Naive thymus-derived CD8-positive, alpha-beta T cell (primary cell): ENCODE data around the gene EGFL7. TPM values are rescaled to one million over a fixed set of nuclear protein-coding genes. Genes with fewer than 3 reads are reported as not detected.
"Not testable (repeated sequence)": the region's sequence is repeated elsewhere in the genome, so short reads cannot be mapped to it uniquely, and the experiment has no call there.

ENCODE experiments used
- ATAC-seq, 2 donors: fragments of 150-1000 bp; cut with Tn5 transposase in 1 of 2; sonication (Bioruptor Pico), chemical (Tn5 transposase) in 1 of 2; 1 replicate in 1 of 2; 2 replicates in 1 of 2; pipeline ENCODE4 v1.10.0; 2021; ENCODE audit warnings: mild to moderate bottlenecking in 2 of 2, moderate library complexity in 2 of 2
- POLR2A ChIA-PET: fragments of 350-600 bp; sonication (Branson Sonifier 250); formaldehyde crosslinking; loops from one replicate; lab custom pipeline; 2021; ENCODE audit warnings: antibody characterized with exemption; lab: Charles Lee
- DNase-seq, 10 donors: peaks; one replicate each; pipeline versions ENCODE4 v3.0.0 to v3.0.0-alpha.2; 2020 to 2022
- H3K27ac Mint-ChIP-seq, 10 donors: one replicate each; pipeline ENCODE4 v1.8.0; 2020 to 2022; ENCODE audit warnings: mild to moderate bottlenecking in 10 of 10, mixed read lengths in 10 of 10, moderate library complexity in 4 of 10, inconsistent platforms in 1 of 10
- H3K27me3 Mint-ChIP-seq, 5 donors: one replicate each; pipeline ENCODE4 v1.8.0; 2021 to 2022; ENCODE audit warnings: mixed read lengths in 5 of 5
- H3K36me3 Mint-ChIP-seq, 3 donors: one replicate each; pipeline ENCODE4 v1.8.0; 2020 to 2022; ENCODE audit warnings: mixed read lengths in 3 of 3, mild to moderate bottlenecking in 2 of 3, inconsistent platforms in 1 of 3
- H3K4me1 Mint-ChIP-seq, 4 donors: one replicate each; pipeline ENCODE4 v1.8.0; 2021 to 2022; ENCODE audit warnings: mixed read lengths in 4 of 4
- H3K4me3 Mint-ChIP-seq, 10 donors: one replicate each; pipeline ENCODE4 v1.8.0; 2020 to 2022; ENCODE audit warnings: mild to moderate bottlenecking in 10 of 10, mixed read lengths in 10 of 10, moderate library complexity in 6 of 10, inconsistent platforms in 1 of 10
- H3K9me3 Mint-ChIP-seq, 9 donors: one replicate each; pipeline ENCODE4 v1.8.0; 2020 to 2022; ENCODE audit warnings: mixed read lengths in 9 of 9, mild to moderate bottlenecking in 3 of 9, inconsistent platforms in 1 of 9, moderate library complexity in 1 of 9
- polyA plus RNA-seq, 3 donors: library from polyadenylated mRNA; unstranded; fragments of 300-500 nt; fragmentation: Illumina TruSeq; gene quantifications; one replicate each; pipeline ENCODE4 v1.2.3, GENCODE V29; 2021
- total RNA-seq, 8 experiments: library from RNA in 2 of 8; stranded (reverse) in 2 of 8; gene quantifications; one replicate each; pipeline ENCODE4 v1.2.3 and lab custom pipeline; 2021 to 2026

EGFL7 gene
- total and polyA plus RNA-seq, 5 experiments from 2014 or later: 0.36 to 1.2 (median 0.59) TPM; not detected in 1

DNA sequence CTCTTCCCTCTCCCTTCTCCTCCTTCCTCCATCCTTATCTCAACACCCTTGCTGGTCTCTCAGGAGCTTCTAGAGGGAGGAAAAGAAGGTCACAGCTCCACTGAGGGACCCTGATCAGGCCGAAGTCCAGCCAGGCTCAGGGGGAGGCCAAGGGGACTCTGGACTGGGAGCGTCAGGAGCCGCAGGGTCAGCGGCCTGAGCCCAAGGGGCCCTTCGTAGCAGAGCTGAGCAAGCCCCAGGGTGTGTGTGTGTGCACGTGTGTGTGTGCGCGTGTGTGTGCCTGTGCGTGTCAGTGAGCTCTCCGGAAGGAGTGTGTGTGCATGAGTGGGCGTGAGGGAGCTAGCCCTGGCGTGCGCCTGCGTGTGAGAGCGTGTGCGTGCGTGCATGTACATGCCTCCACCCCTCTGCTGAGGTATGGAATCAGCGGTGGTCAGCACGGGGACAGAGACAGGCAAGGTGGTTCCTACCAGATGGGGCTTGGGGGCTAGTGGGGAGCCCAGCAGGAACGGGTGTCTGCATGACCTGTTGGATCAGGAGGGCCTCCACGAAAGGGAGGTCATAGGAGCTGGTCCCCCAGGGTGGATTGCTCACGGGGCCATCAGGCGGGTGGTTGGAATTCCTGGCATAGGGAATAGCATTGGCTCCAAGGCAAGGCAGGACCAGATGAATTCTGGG is 34.6 kb downstream of the EGFL7 start:
- Mint-ChIP-seq H3K36me3 (no peaks in the 10 kb centered on the region), H3K4me1 (peaks cover 14 to 45% (median 34%) of the 10 kb centered on the region in 4 donors), H3K27me3 (peaks cover 0 to 10% (median 0%) of the 10 kb centered on the region in 5 donors), H3K4me3 (peak overlapping the region in 3 of 10 donors; percentile 28 to 60 (median 54)), H3K9me3 (no peaks in the 10 kb centered on the region), H3K27ac (peak overlapping the region in 2 of 10 donors; percentile 77 to 78)
- POLR2A ChIA-PET: interaction anchor here (0.5 to 1.9 kb wide), 2 partner anchors 30 to 355 kb away, joined by 3 to 5 read pairs; no protein-coding TSS in a partner anchor
- ATAC-seq (no peak), DNase-seq (no peak)

DNA sequence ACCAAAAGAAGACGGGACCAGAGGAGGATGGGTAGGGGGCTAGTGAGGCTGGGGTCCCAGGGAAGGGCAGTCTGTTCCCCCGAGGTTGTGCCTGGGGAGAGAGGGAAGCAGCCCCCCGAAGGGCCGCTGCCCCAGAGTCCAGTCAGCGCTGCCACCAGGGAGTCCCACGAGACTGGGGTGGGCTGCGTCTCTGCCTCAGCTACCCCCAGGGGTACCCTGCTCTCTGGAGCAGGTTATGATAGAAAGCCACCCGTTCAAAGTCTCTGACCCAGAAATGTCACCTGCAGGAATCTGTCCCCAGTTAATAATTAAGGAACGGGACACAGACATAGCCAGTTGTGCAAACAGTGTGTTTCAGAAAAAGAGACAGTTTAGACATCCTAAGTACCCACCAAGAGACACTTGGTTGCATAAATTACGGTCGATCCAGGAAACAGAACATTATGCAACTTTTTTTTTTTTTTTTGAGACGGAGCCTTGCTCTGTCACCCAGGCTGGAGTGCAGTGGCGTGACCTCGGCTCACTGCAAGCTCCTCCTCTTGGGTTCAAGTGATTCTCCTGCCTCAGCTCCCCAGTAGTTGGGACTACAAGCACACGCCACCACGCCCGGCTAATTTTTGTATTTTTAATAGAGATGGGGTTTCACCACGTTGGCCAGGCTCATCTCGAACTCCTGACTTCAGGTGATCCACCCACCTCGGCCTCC is 35.3 kb downstream of the EGFL7 start:
- Mint-ChIP-seq H3K9me3 (no peaks in the 10 kb centered on the region), H3K27ac (no peak overlapping the region), H3K27me3 (peaks cover 0 to 10% (median 0%) of the 10 kb centered on the region in 5 donors), H3K36me3 (no peaks in the 10 kb centered on the region), H3K4me1 (peaks cover 14 to 45% (median 35%) of the 10 kb centered on the region in 4 donors), H3K4me3 (peak overlapping the region in 2 of 10 donors; percentile 33 to 54)
- POLR2A ChIA-PET: interaction anchor here (0.7 to 1.9 kb wide), 2 partner anchors 30 to 31 kb away, joined by 3 to 5 read pairs; no protein-coding TSS in a partner anchor
- DNase-seq: no peak
- ATAC-seq: no peak

DNA sequence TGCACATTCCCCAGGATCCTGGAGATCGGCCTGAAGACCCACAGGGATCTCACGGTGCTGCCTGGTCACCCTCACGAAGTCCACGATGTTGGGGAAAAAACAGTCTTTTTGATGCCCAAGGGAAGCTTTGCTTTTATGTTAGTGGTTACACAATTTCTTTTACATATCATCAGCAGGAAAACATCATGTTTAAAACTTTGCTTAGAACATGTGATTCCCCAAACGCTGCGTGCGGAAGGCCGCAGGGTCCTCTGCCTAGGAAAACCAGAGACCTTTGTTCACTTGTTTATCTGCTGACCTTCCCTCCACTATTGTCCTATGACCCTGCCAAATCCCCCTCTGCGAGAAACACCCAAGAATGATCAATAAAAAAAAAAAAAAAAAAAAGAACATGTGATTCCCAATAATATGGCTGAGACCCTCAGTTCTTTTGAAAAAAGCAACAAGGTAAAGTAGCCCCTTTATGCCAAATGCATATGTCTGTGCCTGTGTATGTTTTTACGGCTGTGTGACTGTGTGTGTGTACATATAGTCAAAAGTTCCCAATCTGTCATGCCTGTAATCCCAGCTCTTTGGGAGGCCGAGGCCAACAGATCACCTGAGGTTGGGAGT is 36.0 kb downstream of the EGFL7 start:
- Mint-ChIP-seq H3K27ac (peak overlapping the region in 1 of 10 donors; percentile 59), H3K27me3 (peaks cover 0 to 7% (median 0%) of the 10 kb centered on the region in 5 donors), H3K4me1 (peaks cover 14 to 45% (median 39%) of the 10 kb centered on the region in 4 donors), H3K36me3 (no peaks in the 10 kb centered on the region), H3K9me3 (no peaks in the 10 kb centered on the region), H3K4me3 (peak overlapping the region in 2 of 10 donors; percentile 31 to 55)
- ATAC-seq (no peak), DNase-seq (no peak)
- POLR2A ChIA-PET: interaction anchor here (0.6 to 1.1 kb wide), 3 partner anchors 29 to 65 kb away, joined by 3 to 4 read pairs (median 4); no protein-coding TSS in a partner anchor

DNA sequence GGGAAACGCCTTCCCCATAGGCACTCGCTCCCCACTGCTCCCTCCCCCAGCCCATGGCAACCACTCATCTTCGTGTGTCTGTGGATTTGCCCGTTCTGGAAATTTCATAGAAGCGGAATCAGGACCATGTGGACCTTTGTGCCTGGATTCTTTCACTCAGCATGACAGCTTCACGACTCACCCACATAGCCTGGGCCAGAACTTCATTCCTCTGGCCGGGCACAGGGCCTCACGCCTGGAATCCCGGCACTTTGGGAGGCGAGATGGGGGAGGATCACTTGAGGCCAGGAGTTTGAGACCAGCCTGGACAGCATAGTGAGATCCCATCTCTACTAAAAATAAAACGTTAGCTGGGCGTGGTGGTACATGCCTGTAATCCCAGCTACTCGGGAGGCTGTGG is 37.6 kb downstream of the EGFL7 start:
- H3K4me1 Mint-ChIP-seq: peaks cover 14 to 42% (median 39%) of the 10 kb centered on the region in 4 donors
- DNase-seq (no peak), ATAC-seq (no peak)
- H3K27ac Mint-ChIP-seq: peak overlapping the region in 7 of 10 donors; percentile 18 to 96 (median 88)
- H3K9me3 Mint-ChIP-seq: no peaks in the 10 kb centered on the region
- peaks cover 0 to 7% (median 0%) of the 10 kb centered on the region in 5 donors for H3K27me3 Mint-ChIP-seq
- POLR2A ChIA-PET: interaction anchor here (0.7 to 2.7 kb wide), 3 partner anchors 14 to 397 kb away, joined by 4 to 19 read pairs (median 4); no protein-coding TSS in a partner anchor
- H3K36me3 Mint-ChIP-seq: no peaks in the 10 kb centered on the region
- H3K4me3 Mint-ChIP-seq: peak overlapping the region in 4 of 10 donors; percentile 14 to 87 (median 80)

DNA sequence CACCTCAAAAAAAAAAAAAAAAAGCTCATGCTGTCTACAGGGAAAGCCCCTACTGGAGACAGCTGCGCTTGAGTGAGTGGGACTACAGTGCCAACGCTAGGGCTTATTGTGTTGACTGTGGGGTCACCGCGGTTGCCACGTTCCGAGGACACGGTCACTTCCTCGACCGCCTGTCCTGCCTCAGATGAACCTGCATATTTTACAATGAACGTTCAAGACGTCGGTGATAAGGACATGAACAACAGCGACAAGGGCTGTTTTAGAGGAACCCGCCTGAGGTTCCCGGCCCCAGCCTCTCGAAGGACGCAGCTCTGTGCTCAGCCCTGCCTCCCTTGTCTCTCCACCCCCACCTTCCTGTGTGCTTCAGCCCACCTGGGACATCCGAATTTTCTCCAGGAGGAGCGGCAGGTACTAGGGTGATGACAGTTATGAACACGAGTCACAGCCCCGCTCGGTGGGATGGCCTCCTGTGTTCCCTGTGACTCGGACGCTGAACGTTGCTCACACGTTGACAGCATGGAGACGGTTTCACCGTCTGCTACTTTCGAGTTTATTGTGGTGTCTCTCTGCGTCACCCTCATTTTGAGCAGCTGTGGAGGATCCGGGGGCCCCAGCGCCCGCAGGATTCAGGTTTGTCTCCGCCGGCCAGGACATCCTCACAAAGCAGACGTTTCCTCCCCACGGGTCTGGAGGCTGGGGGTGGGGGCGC is 38.4 kb downstream of the EGFL7 start:
- peak in 9 of 10 donors; percentile 31 to 77 (median 65) for DNase-seq
- peak; percentile 84 for ATAC-seq

DNA sequence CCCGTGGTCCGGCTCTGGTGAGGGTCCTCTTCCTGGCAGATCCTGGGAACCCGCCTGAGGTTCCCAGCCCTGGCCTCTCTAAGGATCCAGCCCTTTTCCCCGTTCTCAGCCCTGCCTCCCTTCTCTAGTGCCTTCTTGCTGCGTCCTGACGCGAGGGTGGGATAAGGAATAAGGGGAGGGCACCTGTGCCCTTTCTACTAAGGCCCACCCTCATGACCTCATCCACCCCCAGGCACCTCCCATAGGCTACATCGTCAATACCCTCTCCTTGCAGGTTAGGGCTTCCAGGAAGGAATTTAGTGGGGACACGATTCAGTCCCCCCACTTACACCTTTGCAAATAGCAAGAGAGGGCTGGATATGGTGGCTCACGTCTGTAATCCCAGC is 38.9 kb downstream of the EGFL7 start:
- Mint-ChIP-seq H3K36me3 (no peaks in the 10 kb centered on the region), H3K9me3 (no peaks in the 10 kb centered on the region), H3K27me3 (peaks cover 0 to 7% (median 0%) of the 10 kb centered on the region in 5 donors), H3K27ac (peak overlapping the region in 9 of 10 donors; percentile 82 to 96 (median 95)), H3K4me1 (peaks cover 14 to 43% (median 31%) of the 10 kb centered on the region in 4 donors), H3K4me3 (peak overlapping the region; percentile 73 to 90 (median 85))
- DNase-seq (no peak), ATAC-seq (no peak)
- POLR2A ChIA-PET: interaction anchor here (0.7 to 2.7 kb wide), 4 partner anchors 13 to 160 kb away, joined by 3 to 19 read pairs (median 5); no protein-coding TSS in a partner anchor

More for the DNA sequence above, 38.4 kb downstream of the EGFL7 start:
- no peaks in the 10 kb centered on the region for H3K36me3 Mint-ChIP-seq
- H3K27ac Mint-ChIP-seq: peak overlapping the region; percentile 82 to 96 (median 95)
- H3K27me3 Mint-ChIP-seq: peaks cover 0 to 7% (median 0%) of the 10 kb centered on the region in 5 donors
- peaks cover 14 to 43% (median 33%) of the 10 kb centered on the region in 4 donors for H3K4me1 Mint-ChIP-seq
- H3K9me3 Mint-ChIP-seq: no peaks in the 10 kb centered on the region
- POLR2A ChIA-PET: interaction anchor here (0.7 to 2.7 kb wide), 4 partner anchors 13 to 1013 kb away, joined by 4 to 19 read pairs (median 4); no protein-coding TSS in a partner anchor
- peak overlapping the region; percentile 73 to 90 (median 85) for H3K4me3 Mint-ChIP-seq

DNA sequence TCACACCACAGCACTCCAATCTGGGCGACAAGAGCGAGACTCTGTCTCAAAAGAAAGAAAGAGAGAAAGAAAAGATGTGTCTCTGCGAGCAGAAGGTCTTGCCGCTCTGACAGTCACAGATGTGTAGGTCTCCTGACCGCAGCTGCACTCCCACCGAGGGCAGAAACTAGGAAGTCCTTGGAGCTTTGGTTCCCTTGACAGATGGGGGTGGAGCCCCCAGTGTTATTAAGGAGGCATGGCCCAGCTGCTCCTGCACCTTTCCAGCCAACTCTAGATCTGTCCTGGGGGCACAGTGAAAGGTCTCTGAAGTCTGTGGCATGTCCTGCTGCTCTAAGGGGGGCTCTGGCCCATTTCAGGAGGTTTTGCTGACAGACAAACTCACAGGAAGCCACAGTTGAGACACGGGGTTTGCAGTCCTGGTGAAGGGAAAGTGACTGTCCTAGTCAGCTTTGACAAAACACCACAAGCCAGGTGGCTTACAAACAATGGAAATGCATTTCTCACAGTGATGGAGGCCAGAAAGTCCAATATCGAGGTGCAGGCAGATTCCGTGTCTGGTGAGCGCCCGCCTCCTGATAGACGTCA is 40.7 kb downstream of the EGFL7 start:
- Mint-ChIP-seq H3K36me3 (no peaks in the 10 kb centered on the region), H3K4me1 (peaks cover 11 to 33% (median 19%) of the 10 kb centered on the region in 4 donors), H3K4me3 (no peak overlapping the region), H3K27me3 (peaks cover 0 to 3% (median 0%) of the 10 kb centered on the region in 5 donors), H3K27ac (peak overlapping the region in 5 of 10 donors; percentile 6 to 67 (median 28)), H3K9me3 (no peaks in the 10 kb centered on the region)
- POLR2A ChIA-PET: interaction anchor here (1.0 kb wide), 2 partner anchors 16 to 23 kb away, joined by 3 read pairs; no protein-coding TSS in a partner anchor
- ATAC-seq: no peak
- no peak for DNase-seq

DNA sequence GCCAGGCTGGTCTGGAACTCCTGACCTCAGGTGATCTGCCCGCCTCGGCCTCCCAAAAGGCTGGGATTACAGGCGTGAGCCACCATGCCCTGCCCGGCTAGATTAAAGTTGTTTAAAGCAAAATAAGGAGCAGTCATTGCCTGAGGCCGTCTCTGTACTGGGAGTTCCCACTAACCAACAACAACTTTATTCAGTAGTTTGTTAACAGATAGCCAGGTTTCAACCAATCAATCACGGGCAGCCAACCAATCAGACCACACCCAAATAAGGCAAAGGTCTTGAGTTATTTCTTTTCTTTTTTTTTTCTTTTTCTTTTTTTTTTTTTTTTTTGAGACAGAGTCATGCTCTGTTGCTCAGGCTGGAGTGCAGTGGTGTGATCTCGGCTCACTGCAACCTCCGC is 42.0 kb downstream of the EGFL7 start:
- H3K36me3 Mint-ChIP-seq, DNase-seq, H3K27me3 Mint-ChIP-seq, H3K27ac Mint-ChIP-seq, H3K4me3 Mint-ChIP-seq, POLR2A ChIA-PET, ATAC-seq, H3K9me3 Mint-ChIP-seq: not testable (repeated sequence)
- H3K4me1 Mint-ChIP-seq: peaks cover 11 to 32% (median 18%) of the 10 kb centered on the region in 4 donors

DNA sequence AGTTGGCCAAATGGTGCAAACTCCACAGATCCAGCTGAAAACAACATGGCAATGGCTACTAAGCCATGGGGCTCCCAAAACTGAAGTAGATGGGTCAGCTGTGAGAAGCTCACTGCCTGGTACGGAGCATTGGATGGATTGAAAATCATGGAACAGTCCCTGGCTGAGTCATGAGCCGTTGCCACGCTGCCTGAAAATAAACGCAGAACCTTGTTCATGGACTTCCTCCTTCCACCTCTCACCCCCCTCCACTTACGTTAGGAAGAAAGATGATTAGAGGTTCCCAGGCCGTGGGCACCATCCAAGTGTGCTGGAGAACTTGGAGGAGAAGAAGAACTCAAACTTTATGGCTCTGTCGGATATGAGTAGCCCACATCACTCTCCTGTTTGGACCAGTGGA is 42.8 kb downstream of the EGFL7 start:
- Mint-ChIP-seq H3K4me3 (no peak overlapping the region), H3K27me3 (peaks cover 2 to 10% (median 7%) of the 10 kb centered on the region in 5 donors), H3K27ac (peak overlapping the region in 2 of 10 donors; percentile 3 to 33), H3K9me3 (no peaks in the 10 kb centered on the region), H3K36me3 (no peaks in the 10 kb centered on the region), H3K4me1 (peaks cover 9 to 26% (median 13%) of the 10 kb centered on the region in 4 donors)
- POLR2A ChIA-PET: no interaction called here
- no peak for DNase-seq
- ATAC-seq: no peak

DNA sequence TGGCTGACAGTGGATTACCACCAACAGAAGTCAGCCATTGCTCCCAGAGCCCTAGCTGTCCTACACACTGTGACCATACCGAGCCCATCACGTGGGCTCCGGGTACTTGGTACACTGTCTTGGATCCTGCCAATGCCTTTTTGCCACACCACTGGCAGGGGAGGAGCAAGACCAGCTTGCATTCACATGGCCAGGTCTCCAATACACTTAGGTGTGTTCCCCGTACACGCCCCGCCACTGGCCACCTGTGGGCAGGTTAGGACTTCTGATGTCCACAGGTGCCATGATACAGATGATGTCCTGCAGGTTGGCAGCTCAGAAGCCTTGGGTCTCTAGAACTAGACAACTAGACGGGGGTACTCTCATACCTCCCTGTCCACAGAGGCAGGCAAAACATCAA is 44.3 kb downstream of the EGFL7 start:
- peaks cover 0 to 16% (median 6%) of the 10 kb centered on the region in 4 donors for H3K4me1 Mint-ChIP-seq
- DNase-seq: no peak
- H3K9me3 Mint-ChIP-seq: no peaks in the 10 kb centered on the region
- no peaks in the 10 kb centered on the region for H3K36me3 Mint-ChIP-seq
- peaks cover 2 to 21% (median 13%) of the 10 kb centered on the region in 5 donors for H3K27me3 Mint-ChIP-seq
- no peak overlapping the region for H3K27ac Mint-ChIP-seq
- no peak overlapping the region for H3K4me3 Mint-ChIP-seq
- POLR2A ChIA-PET: no interaction called here
- ATAC-seq: no peak

DNA sequence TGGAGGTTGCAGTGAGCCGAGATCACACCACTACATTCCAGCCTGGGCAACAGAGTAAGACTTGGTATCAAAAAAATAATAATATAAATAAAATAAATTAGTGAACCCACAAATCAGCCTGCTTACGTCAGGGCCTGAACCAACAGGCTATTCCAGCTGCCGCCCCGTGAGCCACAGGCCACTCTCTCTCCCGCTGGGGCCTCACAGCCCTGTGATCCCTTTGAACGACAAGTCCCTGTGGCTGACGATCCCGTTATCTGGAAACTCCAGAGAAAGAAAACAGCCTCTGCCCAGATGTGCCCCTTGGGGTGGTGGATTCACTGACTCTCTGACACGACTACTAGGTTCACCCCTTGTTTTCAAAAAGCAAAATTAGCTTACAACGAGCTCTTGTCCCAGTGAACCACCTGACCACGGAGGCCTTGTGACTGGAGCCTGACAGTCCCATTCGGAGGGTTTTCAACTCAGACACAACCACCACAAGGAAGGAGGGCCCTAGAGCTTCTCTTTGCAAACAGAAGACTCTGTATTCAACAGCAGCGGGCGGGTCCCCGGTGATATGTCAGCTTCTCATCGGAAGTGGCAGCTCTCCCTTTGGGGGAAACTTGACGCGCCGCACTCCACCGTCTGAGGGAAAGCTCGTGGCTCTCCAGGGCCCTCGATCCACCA is 45.3 kb downstream of the EGFL7 start:
- POLR2A ChIA-PET: no interaction called here
- no peaks in the 10 kb centered on the region for H3K36me3 Mint-ChIP-seq

More for the DNA sequence above, 45.3 kb downstream of the EGFL7 start:
- DNase-seq (no peak), ATAC-seq (no peak)
- Mint-ChIP-seq H3K4me1 (peaks cover 0 to 12% (median 6%) of the 10 kb centered on the region in 4 donors), H3K27me3 (peaks cover 2 to 22% (median 13%) of the 10 kb centered on the region in 5 donors), H3K9me3 (no peaks in the 10 kb centered on the region), H3K4me3 (no peak overlapping the region), H3K27ac (peak overlapping the region in 1 of 10 donors; percentile 53)
